Neural cell (in vitro differentiated cells): ENCODE data around the gene DCST1. TPM values are rescaled to one million over a fixed set of nuclear protein-coding genes. Genes with fewer than 3 reads are reported as not detected.
A peak's percentile ranks its signal among the peaks of the same experiment; 100 is the strongest.

ENCODE experiments used
- H2AFZ ChIP-seq: fragments of 200-600, 300-800 bp; sonication (generic), shearing (Covaris generic); 2 replicates; pipeline ENCODE4 v1.6.0; 2014; ENCODE audit warnings: low read depth, mild to moderate bottlenecking, antibody characterized with exemption, low read length, moderate library complexity
- H3F3A ChIP-seq: fragments of 200-600 bp; shearing (Covaris generic); 2 replicates; pipeline ENCODE4 v1.6.1; 2016; ENCODE audit warnings: mild to moderate bottlenecking, moderate library complexity, mixed read lengths, antibody characterized with exemption, low read length; ENCODE audit not compliant: insufficient read depth, poor library complexity, severe bottlenecking
- H3K27ac ChIP-seq: fragments of 200-600, 300-800 bp; sonication (generic), shearing (Covaris generic); 2 replicates; pipeline ENCODE4 v1.5.1; 2014; ENCODE audit warnings: mild to moderate bottlenecking, low read length, moderate library complexity
- H3K27me3 ChIP-seq: fragments of 300-800, 200-600 bp; sonication (generic), shearing (Covaris generic); 2 replicates; pipeline ENCODE4 v1.6.0; 2014; ENCODE audit warnings: mild to moderate bottlenecking, low read depth, low read length, moderate library complexity; ENCODE audit not compliant: insufficient read depth
- H3K36me3 ChIP-seq: fragments of 300-800, 200-600 bp; sonication (generic), shearing (Covaris generic); 2 replicates; pipeline ENCODE4 v1.5.1; 2014; ENCODE audit warnings: mild to moderate bottlenecking, antibody characterized with exemption, low read length, moderate library complexity; ENCODE audit not compliant: insufficient read depth
- H3K4me2 ChIP-seq: fragments of 300-800, 200-600 bp; sonication (generic), shearing (Covaris generic); 2 replicates; pipeline ENCODE4 v1.6.0; 2014; ENCODE audit warnings: mild to moderate bottlenecking, low read length
- H3K4me3 ChIP-seq: fragments of 300-800, 200-600 bp; sonication (generic), shearing (Covaris generic); 2 replicates; pipeline ENCODE4 v1.5.1; 2014; ENCODE audit warnings: mild to moderate bottlenecking, low read length, moderate library complexity
- H3K79me2 ChIP-seq: fragments of 200-600 bp; shearing (Covaris generic); replicated peaks from 2 replicates; pipeline ENCODE4 v1.6.0; 2014; ENCODE audit warnings: mild to moderate bottlenecking, low read length, moderate library complexity; ENCODE audit not compliant: insufficient read depth
- H3K9ac ChIP-seq: fragments of 300-800, 200-600 bp; sonication (generic), shearing (Covaris generic); 2 replicates; pipeline ENCODE4 v1.6.1; 2016; ENCODE audit warnings: mild to moderate bottlenecking, low read length, mixed read lengths
- H3K9me2 ChIP-seq: fragments of 200-600 bp; shearing (Covaris generic); 2 replicates; pipeline ENCODE4 v1.6.1; 2016; ENCODE audit warnings: mild to moderate bottlenecking, low read length, mixed read lengths; ENCODE audit not compliant: insufficient read depth
- H3K9me3 ChIP-seq: fragments of 200-600, 300-800 bp; sonication (generic), shearing (Covaris generic); 2 replicates; pipeline ENCODE4 v1.6.1; 2016; ENCODE audit warnings: mild to moderate bottlenecking, mixed run types, low read length, moderate library complexity, mixed read lengths
- H4K20me1 ChIP-seq: fragments of 200-600 bp; shearing (Covaris generic); 2 replicates; pipeline ENCODE4 v1.6.1; 2016; ENCODE audit warnings: mild to moderate bottlenecking, mixed run types; ENCODE audit not compliant: insufficient read depth
- CTCF ChIP-seq: fragments of 450-650 bp; IDR thresholded peaks from 2 replicates; pipeline ENCODE4 v1.5.1; 2014; ENCODE audit warnings: antibody characterized with exemption, mild to moderate bottlenecking, moderate library complexity; ENCODE audit not compliant: poor library complexity, severe bottlenecking
- EP300 ChIP-seq: fragments of 450-650 bp; conservative IDR thresholded peaks from 2 replicates; pipeline ENCODE4 v1.6.1; 2014; ENCODE audit warnings: antibody characterized with exemption, mild to moderate bottlenecking, moderate library complexity; ENCODE audit not compliant: poor library complexity, severe bottlenecking
- EZH2 ChIP-seq: fragments of 200-600, 300-800 bp; shearing (Covaris generic), sonication (generic); IDR thresholded peaks from 2 replicates; pipeline ENCODE4 v1.6.1; 2014; ENCODE audit warnings: antibody characterized with exemption, low read length, borderline replicate concordance, mild to moderate bottlenecking; ENCODE audit not compliant: insufficient read depth, poor library complexity, severe bottlenecking
- MXI1 ChIP-seq: fragments of 450-650 bp; conservative IDR thresholded peaks from 2 replicates; pipeline ENCODE4 v1.6.1; 2014; ENCODE audit warnings: antibody characterized with exemption, mild to moderate bottlenecking; ENCODE audit not compliant: poor library complexity, severe bottlenecking
- POLR2AphosphoS5 ChIP-seq: IDR thresholded peaks from 2 replicates; pipeline ENCODE4 v1.6.1; 2012
- RAD21 ChIP-seq: fragments of 450-650 bp; conservative IDR thresholded peaks from 2 replicates; pipeline ENCODE4 v1.6.1; 2014; ENCODE audit warnings: antibody characterized with exemption, mild to moderate bottlenecking, moderate library complexity
- SMC3 ChIP-seq: fragments of 450-650 bp; conservative IDR thresholded peaks from 2 replicates; pipeline ENCODE4 v1.6.1; 2014; ENCODE audit warnings: antibody characterized with exemption, mild to moderate bottlenecking, moderate library complexity; ENCODE audit not compliant: poor library complexity
- TAF1 ChIP-seq: IDR thresholded peaks from 2 replicates; pipeline ENCODE4 v1.6.1; 2012; ENCODE audit warnings: low read depth
- polyA plus RNA-seq: library from polyadenylated mRNA; depleted of rRNA; stranded (reverse); fragments of >200 nt; gene quantifications from 2 replicates; pipeline ENCODE4 v1.2.3, GENCODE V29; 2014
- TF ChIP-seq, protein P1 (sequence below): IDR thresholded peaks from 2 replicates; pipeline ENCODE4 v1.6.1; 2012; ENCODE audit warnings: borderline replicate concordance

Gene DCST1
- polyA plus RNA-seq, 1 donor from 2014 or later: not detected

DNA sequence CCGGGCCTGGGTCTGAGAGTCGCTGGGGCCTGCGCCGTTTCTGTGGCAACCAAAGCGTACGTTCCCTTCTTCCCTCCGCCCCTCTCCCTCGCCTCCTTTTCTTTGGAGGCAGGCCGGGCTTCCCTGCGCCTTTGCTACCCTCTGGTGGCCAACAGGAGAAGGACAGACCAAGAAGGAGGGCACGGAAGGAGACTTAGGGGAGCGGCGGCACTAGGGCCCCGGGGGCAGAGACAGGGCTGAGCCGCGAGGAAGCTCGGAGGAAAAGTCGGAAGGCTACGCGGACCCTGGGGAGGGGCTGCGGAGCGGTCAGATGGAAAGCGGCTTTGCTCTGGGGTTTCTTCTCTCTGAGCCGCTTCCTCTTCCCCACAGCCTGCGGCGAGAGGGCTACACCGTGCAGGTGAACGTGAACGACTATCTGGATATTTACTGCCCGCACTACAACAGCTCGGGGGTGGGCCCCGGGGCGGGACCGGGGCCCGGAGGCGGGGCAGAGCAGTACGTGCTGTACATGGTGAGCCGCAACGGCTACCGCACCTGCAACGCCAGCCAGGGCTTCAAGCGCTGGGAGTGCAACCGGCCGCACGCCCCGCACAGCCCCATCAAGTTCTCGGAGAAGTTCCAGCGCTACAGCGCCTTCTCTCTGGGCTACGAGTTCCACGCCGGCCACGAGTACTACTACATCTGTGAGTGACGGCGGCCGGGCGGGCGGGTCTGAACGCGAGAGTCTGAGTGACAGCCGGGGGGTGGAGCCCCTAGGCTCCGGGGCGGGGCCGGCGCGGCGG is 51.3 kb downstream of the DCST1 start:
- peaks cover 7% of the 10 kb centered on the region for H3F3A ChIP-seq
- peaks cover 22% of the 10 kb centered on the region for H3K79me2 ChIP-seq
- H3K4me3 ChIP-seq: peak overlapping the region; percentile 82
- TF ChIP-seq EZH2 (no peak), POLR2AphosphoS5 (peak; percentile 2), SMC3 (peak; percentile 97), RAD21 (peak; percentile 99), CTCF (peak; percentile 99), MXI1 (peak; percentile 71), EP300 (peak; percentile 71), TAF1 (no peak)
- TF ChIP-seq, protein P1, sequence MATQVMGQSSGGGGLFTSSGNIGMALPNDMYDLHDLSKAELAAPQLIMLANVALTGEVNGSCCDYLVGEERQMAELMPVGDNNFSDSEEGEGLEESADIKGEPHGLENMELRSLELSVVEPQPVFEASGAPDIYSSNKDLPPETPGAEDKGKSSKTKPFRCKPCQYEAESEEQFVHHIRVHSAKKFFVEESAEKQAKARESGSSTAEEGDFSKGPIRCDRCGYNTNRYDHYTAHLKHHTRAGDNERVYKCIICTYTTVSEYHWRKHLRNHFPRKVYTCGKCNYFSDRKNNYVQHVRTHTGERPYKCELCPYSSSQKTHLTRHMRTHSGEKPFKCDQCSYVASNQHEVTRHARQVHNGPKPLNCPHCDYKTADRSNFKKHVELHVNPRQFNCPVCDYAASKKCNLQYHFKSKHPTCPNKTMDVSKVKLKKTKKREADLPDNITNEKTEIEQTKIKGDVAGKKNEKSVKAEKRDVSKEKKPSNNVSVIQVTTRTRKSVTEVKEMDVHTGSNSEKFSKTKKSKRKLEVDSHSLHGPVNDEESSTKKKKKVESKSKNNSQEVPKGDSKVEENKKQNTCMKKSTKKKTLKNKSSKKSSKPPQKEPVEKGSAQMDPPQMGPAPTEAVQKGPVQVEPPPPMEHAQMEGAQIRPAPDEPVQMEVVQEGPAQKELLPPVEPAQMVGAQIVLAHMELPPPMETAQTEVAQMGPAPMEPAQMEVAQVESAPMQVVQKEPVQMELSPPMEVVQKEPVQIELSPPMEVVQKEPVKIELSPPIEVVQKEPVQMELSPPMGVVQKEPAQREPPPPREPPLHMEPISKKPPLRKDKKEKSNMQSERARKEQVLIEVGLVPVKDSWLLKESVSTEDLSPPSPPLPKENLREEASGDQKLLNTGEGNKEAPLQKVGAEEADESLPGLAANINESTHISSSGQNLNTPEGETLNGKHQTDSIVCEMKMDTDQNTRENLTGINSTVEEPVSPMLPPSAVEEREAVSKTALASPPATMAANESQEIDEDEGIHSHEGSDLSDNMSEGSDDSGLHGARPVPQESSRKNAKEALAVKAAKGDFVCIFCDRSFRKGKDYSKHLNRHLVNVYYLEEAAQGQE: peak; percentile 20
- H3K4me2 ChIP-seq: peak overlapping the region; percentile 85
- H3K9me2 ChIP-seq: no peaks in the 10 kb centered on the region
- no peaks in the 10 kb centered on the region for H3K27me3 ChIP-seq
- peak overlapping the region; percentile 79 for H3K27ac ChIP-seq
- H4K20me1 ChIP-seq: peaks cover 33% of the 10 kb centered on the region
- H3K36me3 ChIP-seq: no peaks in the 10 kb centered on the region
- H3K9me3 ChIP-seq: no peaks in the 10 kb centered on the region
- H2AFZ ChIP-seq: no peak overlapping the region
- peak overlapping the region; percentile 64 for H3K9ac ChIP-seq

DNA sequence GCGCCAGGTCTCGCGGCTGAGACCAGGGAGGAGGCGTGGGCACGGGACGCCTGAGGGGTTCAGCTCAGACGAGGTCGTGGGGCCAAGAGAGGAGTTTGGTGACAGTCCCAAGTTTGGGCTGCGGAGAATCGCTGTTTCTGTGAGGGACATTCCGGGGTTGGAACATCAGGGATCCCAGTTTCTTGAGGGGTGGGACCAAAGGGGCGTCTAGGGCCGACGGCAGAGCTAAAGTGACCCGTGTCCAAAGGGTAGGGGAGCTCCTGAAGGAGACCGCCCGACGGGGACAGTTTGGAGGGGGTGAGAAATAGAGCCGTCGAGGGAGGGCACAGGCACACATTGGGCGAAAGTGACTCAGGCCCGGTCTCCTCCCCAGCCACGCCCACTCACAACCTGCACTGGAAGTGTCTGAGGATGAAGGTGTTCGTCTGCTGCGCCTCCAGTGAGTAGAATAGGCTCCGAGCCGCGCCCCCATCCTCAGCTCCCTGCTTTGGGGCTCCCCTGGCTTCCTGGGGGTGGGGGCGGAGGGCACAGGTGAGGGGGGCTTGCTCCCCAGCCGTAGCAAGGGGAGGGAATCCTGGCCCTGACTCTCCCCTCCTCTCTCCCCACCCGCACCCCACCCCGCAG is 52.0 kb downstream of the DCST1 start:
- peaks cover 7% of the 10 kb centered on the region for H3F3A ChIP-seq
- TF ChIP-seq RAD21: no peak
- peak overlapping the region; percentile 82 for H3K4me3 ChIP-seq
- peaks cover 22% of the 10 kb centered on the region for H3K79me2 ChIP-seq
- no peaks in the 10 kb centered on the region for H3K9me3 ChIP-seq
- no peaks in the 10 kb centered on the region for H3K36me3 ChIP-seq
- H3K9ac ChIP-seq: peak overlapping the region; percentile 57
- H3K27me3 ChIP-seq: no peaks in the 10 kb centered on the region
- no peaks in the 10 kb centered on the region for H3K9me2 ChIP-seq
- H3K27ac ChIP-seq: peak overlapping the region; percentile 58
- peak overlapping the region; percentile 47 for H3K4me2 ChIP-seq
- peaks cover 33% of the 10 kb centered on the region for H4K20me1 ChIP-seq
- no peak overlapping the region for H2AFZ ChIP-seq
